HFF-Myc (cell line): Measurements from ENCODE around the gene IREB2.
A peak's percentile ranks its signal among the peaks of the same experiment; 100 is the strongest.

ENCODE experiments used
- DNase-seq: peaks from one replicate; pipeline ENCODE4 v3.0.0-alpha.2; 2011; ENCODE audit warnings: low read depth; ENCODE audit errors: extremely low read depth
- H3K4me3 ChIP-seq: replicated peaks from 2 replicates; pipeline ENCODE4 v1.5.1; 2011; ENCODE audit warnings: low read depth, mild to moderate bottlenecking, control low read depth, low read length
- TF ChIP-seq, protein P1 (sequence below): IDR thresholded peaks from 2 replicates; pipeline ENCODE4 v1.5.1; 2012; ENCODE audit warnings: mild to moderate bottlenecking, low read depth, low read length, control low read depth; ENCODE audit errors: missing control alignments

The IREB2 gene

DNA sequence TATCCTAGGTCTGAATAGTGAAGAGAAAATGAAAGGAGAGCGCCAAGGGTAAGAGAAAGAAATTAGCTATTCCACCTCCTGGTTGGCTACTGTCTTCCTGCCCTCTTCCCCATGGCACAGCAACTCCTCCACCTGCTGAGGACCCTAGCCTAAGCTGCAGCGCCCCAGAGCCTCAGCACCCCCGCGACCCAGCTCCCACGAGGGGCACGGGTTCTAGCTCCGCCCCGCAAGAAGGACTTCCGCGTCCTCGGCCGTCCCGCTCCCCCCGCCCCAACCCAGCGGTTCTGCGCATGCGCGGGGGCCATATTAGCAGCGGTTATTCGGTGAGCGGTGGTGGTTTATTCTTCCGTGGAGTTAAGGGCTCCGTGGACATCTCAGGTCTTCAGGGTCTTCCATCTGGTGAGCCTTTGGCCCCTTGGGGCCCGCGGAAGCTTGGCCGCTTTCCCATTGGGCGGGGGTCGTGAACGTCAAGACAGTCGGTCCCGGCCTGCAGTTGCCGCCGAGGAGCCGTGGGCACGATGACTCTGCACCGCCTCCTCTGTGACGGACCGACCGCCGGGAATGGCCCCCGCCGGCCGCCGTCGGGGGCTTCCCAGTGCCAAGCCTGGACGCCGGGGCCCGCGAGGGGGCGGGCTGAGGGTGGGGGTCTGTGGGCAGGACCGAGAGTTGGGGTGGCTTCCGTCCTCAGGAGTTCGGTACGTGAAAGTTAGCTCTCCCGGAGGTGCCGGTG, 102.3 kb downstream of the IREB2 start, which contains the start of gene PSMA4:
TSS of gene PSMA4 (plus strand) at position 304 of the 730 bp plus-strand sequence. CDS start 1,484 bp downstream, outside the sequence.
- H3K4me3 ChIP-seq: peak within 1 kb of the TSS; percentile 91
- TF ChIP-seq, protein P1, sequence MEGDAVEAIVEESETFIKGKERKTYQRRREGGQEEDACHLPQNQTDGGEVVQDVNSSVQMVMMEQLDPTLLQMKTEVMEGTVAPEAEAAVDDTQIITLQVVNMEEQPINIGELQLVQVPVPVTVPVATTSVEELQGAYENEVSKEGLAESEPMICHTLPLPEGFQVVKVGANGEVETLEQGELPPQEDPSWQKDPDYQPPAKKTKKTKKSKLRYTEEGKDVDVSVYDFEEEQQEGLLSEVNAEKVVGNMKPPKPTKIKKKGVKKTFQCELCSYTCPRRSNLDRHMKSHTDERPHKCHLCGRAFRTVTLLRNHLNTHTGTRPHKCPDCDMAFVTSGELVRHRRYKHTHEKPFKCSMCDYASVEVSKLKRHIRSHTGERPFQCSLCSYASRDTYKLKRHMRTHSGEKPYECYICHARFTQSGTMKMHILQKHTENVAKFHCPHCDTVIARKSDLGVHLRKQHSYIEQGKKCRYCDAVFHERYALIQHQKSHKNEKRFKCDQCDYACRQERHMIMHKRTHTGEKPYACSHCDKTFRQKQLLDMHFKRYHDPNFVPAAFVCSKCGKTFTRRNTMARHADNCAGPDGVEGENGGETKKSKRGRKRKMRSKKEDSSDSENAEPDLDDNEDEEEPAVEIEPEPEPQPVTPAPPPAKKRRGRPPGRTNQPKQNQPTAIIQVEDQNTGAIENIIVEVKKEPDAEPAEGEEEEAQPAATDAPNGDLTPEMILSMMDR: no peak
- peak; percentile 36 for DNase-seq

DNA sequence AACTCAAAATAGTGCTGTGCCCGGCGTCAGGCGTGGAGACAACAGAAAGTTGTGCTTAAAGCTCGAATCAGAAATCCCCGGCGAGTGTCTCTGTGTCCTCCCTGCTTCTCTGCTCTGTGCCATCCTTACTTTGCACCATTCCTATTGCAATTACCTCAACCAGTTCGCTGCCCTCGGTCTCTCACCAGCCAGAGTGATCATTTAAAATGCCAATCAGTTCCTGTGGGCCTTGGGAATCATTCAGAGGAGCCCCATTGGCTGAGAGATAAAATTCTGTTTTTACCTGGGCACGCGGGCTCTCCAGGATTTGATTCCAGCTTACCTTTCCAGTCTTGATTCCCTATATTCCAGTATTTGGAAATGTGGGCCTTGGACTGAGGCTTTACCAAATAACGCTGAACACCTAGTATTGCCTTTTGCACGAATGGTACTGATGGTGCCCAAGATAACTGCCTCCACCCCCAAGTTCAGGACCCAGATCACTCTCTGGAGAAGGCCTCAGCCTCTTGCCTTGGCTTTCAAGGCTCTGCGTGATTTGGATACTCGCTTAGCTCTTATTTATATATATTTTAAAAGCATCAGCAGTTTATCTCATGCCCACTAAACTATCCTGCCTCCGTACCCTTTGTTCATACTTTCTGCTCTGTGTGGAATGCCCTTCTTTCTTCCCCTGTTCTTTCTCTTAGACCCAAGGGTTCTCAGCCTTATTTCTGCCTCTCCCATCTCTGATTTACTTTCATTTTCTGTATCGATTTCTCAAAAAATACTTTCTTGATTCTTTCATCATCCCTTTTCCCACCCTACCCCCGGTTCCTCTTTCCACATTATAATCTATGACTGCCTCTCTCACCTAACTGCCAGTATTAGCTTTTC, 103.1 kb downstream of the IREB2 start:
- TF ChIP-seq, protein P1: no peak
- no peak for DNase-seq

DNA sequence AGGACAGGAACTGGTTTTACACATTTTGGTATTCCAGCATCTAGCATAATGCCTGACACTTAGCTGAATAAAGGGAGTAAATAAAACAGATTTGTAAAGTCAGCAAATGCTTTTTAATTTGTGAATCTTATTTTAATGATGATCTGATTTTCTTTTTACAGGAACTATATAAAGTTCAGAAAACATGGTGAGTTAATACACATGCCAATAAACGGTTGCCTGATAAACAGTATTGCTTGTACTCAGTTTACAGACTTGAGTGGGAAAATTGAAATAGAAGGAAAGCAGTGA, 103.7 kb downstream of the IREB2 start:
- H3K4me3 ChIP-seq: peak overlapping the region; percentile 91
- TF ChIP-seq, protein P1: no peak
- no peak for DNase-seq

More for the DNA sequence above, 103.1 kb downstream of the IREB2 start:
- peak overlapping the region; percentile 91 for H3K4me3 ChIP-seq

DNA sequence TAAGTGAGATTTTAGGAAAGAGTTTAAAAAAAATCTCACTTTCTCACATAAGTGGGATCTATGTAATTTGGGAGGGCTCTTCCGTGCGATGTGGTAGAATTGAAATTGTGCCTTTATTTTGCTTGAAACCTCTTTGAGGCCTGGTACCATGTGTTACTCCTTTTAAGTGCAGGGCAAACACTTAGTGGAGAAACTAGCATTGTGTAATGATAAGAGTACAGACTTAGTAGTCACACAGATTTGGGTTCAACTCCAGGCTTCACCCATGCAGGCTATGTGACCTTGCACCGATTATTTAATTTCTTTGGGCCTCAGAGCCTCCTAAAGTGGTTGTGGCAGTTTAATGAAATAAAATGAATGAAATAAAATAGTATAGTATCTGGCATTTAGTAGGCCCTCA, 104.6 kb downstream of the IREB2 start:
- no peak for DNase-seq
- H3K4me3 ChIP-seq: no peak overlapping the region
- TF ChIP-seq, protein P1: no peak

DNA sequence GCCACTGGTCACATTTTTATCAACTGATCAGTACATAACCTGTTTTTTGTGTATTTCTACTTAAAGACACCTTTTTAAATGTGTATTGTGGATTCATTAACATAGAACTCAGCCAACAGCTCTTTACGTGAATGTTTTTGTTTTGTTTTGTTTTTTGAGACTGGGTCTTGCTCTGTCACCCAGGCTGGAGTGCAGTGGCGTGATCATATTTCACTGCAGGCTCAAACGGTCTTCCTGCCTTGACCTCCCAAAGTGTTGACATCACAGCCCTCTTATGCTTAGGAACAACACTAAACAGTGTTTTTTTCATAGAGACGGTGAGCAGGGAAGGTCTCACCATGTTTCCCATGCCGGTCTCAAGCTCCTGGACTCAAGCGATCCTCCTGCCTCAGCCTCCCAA, 112.2 kb downstream of the IREB2 start:
- no peak overlapping the region for H3K4me3 ChIP-seq
- TF ChIP-seq, protein P1: no peak
- DNase-seq: no peak

DNA sequence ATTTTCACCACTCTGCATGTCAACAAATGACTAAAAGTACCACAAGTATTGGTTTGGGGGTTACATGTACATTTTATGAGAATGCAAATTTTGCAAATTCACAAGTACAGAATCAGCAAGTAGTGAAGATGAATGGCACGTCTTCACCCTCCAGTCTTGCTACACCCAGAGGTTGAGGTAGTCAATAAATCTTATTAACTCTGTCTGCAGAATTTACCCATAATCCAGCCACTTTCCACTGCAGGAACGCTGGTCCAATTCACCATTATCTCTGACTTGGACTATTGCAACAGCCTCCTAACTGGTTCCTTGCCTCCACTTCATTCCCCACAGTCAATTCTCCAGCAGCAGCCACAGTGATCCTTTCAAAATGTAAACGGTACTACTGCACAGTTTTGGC, 112.8 kb downstream of the IREB2 start:
- no peak for DNase-seq
- TF ChIP-seq, protein P1: no peak
- H3K4me3 ChIP-seq: no peak overlapping the region
